HTERT RPE-1 (cell line): Measurements from ENCODE around the gene TIMM9.
"Not testable (repeated sequence)": the region's sequence is repeated elsewhere in the genome, so short reads cannot be mapped to it uniquely, and the experiment has no call there.

Source experiments
- in situ Hi-C: fragments of 300-500 bp; cut with MboI; formaldehyde crosslinking; loops from 4 replicates; pipeline ENCODE4 v1.14.3; 2020; ENCODE audit warnings: low sequenced_read_pairs

The TIMM9 gene, protein sequence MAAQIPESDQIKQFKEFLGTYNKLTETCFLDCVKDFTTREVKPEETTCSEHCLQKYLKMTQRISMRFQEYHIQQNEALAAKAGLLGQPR

DNA sequence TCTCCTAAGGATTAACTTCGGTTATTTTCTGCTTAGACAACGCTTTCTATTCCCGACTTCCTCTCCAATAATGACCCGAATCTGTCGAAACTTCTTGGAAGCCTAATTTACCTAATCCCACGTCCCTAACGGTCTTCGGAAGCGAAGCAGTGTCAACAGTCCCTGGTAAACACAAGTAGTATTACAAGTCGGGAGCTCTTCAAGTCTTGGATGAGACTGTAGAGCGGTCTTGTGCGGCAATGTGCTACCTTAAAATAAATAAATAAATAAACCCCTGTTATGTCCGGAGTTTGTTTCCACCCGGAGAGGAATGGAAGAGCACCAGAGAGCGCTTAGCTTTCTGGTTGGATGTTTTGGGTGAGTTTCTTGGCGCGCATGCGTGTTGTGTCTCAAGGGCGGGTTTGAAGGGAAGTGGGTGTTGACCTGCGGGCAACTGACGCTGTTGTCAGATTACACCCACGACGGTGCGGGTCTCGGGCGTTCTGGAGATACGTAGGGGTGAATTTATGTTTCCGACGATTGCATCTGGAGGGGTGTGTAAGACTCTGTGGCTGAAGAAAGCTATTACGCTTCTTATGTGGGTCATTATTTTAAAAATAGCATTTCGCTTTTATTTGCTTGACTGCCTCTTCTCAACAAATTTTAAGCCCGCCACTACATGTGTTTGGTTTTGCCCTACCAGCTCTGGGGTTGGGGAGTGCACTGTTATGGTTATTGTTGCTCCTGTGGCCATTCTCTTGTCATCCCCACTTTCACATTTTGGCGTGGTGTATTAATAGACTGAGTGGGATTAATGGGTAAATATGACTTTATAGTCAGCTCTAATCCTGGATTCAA is at the start of gene TIMM9, which contains the start of gene KIAA0586:
TIMM9 (minus strand) TSS at position 251 of the 837 bp plus-strand sequence. CDS start 15,586 bp downstream, outside the sequence.
KIAA0586 (plus strand) TSS at position 439 of the 837 bp plus-strand sequence. CDS start 546 bp downstream, outside the sequence.
- in situ Hi-C loops = no loop called here

DNA sequence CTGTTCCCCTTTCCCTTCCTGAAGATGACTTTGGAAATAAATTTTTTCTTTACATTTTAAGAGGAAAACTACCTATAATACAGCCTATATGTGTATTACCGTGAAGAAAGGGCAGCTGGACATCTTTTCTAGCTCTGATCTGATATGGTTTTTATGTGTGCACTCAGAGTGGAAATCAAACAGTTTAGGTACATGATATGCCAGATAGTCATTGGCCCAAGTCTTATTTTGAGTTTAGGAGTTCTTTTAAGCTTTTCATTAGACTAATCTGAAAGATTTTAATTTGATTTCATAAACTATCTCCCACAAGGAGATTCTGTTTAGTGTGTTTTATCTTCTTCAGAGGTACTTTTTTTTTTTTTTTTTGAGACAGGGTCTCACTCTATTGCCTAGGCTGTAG is 49.0 kb upstream of the TIMM9 start:
- in situ Hi-C loops = no loop called here

DNA sequence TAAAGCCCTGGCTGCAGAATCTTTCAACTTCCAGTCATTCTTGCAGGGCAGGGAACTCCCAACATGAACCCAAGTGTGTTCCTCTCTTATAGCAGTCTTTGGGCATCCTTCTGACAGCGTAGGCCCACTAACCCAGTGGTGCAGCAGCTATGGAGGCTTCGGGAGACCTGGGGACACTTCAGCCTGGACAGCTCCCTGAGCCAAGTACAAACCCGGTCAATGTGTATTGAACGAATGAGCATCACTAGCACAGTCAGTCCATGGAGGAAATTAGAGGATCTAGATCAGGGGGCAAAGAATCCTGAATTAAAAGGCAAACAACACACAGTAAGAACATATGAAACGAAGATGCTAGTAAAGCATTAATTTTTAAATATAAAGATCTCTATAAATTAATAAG is 42.0 kb upstream of the TIMM9 start:
- in situ Hi-C loops = no loop called here

DNA sequence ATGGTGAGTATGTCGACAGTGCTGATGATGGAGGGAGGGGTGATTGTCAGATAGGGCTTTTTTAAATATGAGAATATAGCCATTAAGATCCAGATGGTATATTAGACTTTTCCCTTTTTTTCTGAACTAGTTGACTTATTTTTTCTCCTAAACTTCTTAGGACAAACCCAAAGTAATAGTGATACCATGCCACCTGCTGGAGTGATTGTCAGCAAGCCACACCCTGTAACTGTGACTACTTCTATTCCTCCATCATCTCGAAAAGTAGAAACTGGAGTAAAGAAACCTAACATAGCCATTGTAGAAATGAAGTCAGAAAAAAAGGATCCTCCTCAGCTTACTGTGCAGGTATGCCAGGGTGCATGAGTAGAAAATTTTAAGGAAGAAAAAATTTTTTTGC is 40.2 kb upstream of the TIMM9 start:
- in situ Hi-C loops = no loop called here

DNA sequence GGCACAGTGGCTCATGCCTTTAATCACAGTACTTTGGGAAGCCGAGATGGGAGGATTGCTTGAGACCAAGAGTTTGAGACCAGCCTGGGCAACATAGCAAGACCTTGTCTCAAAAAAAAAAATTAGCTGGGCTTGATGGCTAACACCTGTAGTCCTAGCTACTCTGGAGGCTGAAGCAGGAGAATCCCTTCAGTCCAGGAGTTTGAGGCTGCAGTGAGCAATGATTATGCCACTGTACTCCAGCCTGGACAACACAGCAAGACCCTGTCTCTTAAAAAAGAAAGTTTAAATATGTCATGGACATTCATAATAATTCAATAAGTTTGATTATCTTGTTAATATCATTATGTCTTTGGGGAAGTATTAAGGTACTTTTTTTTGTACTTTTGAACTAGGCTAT is 39.1 kb upstream of the TIMM9 start:
- in situ Hi-C loops = no loop called here

DNA sequence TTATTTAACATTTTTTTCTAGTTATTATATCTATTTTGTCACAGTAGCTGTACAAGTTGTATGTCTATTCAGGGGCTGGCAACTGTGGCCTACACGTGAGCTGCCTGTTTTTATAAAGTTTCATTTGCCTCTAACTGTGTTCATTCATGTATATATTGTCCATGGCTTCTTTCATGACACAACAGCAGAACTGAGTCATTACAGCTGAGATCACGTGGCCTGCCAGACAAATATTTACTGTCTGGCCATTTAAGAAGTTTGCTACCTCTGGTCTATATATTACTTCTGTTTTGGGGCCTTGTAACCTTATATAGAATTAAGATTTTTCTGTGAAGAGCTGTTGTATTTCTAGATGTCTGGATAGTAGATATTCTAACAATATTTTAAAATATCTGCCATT is 38.1 kb upstream of the TIMM9 start:
- in situ Hi-C loops = no loop called here

DNA sequence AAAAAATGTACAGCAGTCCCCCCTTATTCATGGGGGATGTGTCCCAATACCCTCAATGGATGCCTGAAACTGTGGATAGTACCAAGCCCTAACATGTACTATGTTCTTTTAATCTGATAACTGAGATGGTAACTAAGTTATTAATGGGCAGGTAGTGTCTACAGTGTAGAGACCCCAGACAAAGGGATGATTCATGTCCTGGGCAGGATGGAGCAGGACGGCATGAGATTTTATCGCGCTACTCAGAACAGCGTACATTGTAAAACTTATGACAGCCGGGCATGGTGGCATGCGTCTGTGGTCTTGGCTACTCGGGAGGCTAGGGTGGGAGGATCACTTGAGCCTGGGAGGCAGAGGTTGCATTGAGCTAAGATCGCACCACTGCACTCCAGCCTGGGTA is 37.3 kb upstream of the TIMM9 start:
- in situ Hi-C loops = no loop called here

DNA sequence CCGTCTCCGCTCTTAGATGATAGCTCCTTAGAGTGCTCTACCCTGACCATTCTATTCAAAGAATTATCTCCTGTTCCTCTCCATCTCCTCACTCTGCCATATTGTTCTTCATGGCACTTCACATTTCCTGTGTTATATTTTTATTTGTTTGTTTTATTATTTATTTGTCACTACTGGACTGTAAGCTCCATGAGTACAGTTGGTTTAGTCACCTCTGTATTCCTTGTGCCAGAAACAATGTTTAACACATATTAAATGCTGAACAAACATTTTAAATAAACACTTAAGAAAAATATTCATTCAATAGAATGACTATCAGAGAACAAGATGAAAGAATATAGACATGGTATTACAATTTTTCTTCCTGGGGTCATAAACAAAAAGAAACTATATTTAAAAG is 35.8 kb upstream of the TIMM9 start:
- in situ Hi-C loops = no loop called here

DNA sequence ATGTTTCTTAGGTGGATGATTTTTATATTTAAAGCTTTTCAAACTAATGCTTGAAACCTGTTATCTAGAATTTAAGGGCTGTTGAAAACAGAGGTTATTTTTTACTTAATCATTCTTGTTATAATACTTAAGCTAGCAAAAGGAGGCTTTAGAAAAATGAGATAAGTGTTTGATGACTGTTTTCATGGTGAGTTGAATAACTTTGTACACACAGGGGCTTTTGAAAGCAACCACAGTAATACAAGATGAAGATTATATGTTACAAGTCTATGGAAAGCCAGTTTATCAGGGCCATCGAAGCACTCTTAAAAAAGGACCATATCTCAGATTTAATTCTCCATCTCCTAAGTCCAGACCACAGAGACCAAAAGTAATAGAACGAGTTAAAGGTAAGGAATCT is 33.4 kb upstream of the TIMM9 start:
- in situ Hi-C loops = no loop called here

DNA sequence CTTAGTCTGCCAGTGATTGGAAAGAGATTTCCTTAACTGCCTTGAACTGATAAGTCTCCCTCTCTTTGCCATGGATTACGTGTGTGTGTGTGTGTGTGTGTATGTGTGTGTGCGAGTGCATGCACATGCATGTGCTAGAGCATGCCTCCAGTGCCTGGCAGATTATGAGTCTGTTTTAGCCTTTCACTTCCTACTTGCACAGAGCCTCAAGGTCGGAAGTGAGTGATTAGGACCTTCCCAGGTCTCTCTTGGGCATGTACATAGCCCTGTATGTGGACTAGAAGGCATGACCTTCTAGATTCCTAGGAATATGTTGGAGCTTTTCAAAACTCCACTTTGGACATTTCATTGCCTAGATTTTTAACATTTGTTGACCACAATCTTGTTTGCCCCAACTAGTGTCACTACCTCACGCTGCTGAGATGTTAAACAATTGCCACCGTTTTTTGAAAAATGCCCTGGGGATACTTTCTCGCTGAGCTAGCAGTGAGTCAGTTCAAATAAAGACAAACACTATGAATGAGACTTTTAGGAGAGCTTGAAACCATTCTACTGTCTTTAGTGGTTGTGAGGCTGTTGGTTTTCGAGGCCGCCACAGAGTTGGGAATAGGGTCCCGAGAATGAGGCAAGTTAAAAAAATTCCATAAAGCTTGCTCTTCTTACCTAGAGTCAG is 28.4 kb upstream of the TIMM9 start:
- in situ Hi-C loops = no loop called here

DNA sequence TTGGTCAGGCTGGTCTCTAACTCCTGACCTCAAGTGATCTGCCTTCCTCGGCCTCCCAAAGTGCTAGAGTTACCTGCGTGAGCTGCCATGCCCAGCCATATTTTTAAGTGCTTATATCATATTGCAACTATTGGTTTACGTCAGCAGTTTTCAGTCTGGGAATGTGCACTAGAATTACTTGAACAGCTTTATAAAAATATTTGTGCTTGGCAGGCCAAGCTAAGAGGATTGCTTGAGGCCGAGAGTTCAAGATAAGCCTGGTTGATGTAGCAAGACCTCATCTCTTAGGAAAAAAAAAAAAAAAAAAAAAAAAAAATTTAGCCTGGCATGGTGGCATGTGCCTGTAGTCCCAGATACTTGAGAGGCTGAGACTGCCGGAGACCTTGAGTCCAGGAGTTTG is 17.3 kb upstream of the TIMM9 start:
- in situ Hi-C loops = no loop called here

DNA sequence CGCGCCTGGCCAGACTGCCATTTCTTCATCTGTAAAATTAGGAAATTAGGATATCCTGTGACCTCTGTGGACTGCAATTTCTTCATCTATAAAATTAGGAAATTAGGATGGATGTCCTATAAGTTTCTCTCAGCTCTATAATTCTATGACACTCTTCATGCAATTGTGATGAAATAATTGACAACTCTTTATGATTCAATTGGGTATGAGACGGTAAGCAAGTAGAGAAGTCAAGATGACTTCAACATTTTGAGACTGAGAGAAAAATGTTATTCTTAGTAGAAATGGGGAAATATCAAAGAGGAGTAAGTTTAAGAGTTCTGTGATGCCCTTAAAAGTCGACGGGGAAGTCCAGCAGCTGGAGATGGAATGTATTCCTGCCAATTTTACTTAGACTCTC is 12.1 kb upstream of the TIMM9 start:
- in situ Hi-C loops = no loop called here

DNA sequence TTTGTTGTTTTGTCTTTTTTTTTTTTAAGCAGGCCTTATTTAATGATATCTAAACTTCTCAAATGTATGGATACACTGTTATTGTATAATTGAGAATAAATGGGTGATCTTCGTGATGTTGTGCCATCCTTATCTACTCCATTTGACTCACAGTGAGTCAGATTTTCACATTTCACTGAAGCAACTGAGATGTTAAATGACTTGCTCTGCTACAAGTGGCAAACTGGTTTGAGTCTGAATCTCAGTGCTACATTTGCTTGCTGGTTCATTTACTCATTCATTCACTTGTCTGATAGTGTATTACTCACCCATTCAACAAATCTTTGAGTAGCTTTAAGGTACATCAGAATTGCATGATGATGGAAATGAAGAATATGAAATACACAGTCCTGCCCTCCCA is 2.8 kb upstream of the TIMM9 start:
- in situ Hi-C loops = no loop called here

DNA sequence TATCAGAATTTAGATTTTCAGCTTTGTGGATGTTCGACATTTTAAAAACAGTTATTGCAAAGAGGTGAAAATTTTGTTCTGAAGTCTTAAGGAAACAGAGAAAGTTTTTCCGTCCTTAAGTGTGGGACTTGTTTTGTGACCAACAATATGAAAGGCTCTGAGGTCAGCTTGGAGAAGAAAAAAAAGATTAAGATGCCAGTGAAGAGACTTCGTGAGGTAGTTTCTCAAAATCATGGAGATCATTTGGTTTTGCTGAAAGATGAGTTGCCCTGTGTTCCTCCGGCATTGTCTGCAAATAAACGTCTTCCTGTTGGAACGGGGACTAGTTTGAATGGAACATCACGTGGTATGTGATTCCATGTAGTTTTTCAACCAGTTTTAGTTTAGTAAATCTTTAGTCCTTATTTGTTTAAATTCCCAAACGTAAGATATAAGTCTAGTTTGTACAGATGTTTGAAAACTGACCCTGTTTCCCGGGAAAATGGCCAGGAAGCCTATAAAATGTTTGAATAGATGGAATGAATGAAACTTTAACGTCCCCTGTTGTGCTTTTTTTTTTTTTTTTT is 870 bp upstream of the TIMM9 start:
- in situ Hi-C loops = no loop called here

DNA sequence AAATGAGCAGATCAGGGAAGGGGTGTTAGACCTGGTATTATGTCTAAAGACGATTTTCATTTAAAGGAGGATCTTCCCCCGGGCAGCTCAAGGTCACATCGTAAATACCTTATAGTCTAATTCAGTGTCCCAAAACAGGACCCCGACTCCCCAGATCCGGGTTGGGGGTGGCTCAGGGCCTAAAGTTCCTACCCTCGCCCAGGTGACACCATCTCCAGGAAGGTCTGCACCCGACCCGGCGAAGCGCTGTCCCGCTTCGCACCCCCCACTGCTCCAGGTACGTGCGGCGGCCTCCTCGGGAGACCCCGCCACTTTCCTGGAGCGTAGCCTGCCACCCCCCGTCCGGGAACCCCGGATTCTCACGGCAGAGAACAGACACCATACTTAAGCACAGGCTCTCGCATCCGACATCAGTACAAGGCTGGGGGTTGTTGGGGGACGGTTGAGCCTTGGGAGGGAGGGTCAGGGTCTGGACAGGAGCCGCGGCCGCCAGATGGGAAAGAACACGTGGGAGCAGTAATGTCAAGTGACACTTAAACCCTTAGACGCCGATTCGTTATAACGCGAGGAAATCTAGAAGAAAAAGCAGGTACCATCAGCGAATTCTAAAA is 556 bp downstream of the TIMM9 start:
- in situ Hi-C loops = no loop called here

DNA sequence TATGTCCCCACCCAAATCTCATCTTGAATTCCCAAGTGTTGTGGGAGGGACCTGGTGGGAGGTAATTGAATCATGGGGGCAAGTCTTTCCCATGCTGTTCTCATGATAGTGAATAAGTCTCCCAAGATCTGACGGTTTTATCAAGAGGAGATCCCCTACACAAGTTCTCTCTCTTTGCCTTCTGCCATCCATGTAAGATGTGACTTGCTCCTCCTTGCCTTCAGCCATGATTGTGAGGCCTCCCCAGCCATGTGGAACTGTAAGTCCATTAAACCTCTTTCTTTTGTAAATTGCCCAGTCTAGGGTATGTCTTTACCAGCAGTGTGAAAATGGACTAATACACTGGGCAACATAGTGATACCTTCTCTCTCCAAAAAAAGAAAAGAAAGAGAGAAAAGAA is 10.4 kb downstream of the TIMM9 start:
- in situ Hi-C loops = not testable (repeated sequence)

DNA sequence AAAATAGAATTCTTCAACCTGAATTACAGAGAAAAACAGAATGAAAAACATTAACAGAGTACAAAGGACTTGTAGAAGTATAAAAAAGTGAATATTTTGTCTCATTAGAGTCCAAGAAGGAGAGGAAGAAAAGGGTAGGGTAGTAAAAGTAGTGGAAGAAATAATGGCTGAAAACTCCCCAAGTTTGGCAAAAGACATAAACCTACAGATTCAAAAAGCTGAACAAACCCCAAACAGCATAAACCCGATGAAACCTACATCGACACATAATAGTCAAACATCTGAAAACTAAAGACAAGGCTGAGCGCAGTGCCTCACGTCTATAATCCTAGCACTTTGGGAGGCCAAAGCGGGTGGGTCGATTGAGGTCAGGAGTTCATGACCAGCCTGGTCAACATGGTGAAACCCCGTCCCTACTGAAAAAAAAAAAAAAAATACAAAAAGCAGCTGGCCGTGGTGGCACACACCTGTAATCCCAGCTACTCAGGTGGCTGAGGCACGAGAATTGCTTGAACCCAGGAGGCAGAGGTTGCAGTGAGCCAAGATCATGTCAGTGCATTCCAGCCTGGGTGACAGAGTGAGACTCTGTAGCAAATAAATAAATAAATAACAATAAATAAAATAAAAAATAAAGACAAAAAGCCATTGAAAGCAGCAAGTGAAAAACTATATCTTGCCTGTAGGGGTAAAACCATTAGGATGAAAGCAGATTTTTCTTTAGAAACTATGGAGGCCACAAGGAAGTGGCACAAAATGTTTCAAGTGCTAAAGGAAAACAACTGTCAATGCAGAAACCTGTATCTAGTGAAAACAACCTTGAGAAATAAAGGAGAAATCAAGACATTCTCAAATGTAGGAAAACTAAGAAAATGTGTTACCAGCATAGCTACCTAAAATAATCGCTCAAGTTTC is 11.4 kb downstream of the TIMM9 start:
- in situ Hi-C loops = no loop called here

DNA sequence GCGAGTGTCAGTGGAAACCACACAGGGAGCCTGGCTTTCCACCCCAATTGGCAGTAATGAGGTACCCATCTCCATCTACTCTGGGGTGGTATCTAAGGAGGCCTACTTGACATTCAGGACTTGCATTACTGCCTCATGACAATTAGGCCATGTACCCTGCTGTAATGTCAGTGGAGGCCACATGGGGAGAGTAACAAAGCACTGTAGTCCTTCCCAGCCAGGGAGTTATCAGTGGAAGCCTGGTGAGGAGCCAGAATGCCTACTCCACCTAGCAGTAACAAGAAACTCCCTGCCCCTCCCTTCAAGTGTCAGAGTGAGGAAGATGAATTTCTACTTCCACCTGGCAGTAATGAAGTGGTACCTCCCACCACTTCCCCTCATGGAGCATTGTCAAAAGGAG is 12.5 kb downstream of the TIMM9 start:
- in situ Hi-C loops = no loop called here

DNA sequence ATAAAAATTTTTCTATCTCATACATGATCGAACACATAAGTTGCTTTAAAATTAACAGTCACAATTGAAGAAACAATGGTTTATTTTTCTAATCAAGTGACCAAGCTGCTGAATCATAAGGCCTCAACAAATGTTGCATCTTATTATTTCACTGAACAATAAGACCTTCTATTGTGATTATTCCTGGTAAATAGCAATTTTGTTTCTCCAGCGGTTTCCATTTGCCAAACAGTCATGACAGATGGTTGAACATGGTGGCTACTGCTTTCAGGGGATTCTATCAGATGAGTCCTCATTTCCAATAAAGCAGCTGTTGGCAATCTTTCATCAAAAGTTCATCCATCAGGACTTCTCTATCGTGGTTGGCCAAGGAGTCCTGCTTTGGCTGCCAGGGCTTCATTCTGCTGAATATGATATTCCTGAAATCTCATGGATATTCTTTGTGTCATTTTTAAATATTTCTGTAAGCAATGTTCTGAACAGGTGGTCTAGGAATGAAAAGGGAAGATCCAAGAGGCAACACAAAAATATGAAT is 18.6 kb downstream of the TIMM9 start:
- in situ Hi-C loops = no loop called here

DNA sequence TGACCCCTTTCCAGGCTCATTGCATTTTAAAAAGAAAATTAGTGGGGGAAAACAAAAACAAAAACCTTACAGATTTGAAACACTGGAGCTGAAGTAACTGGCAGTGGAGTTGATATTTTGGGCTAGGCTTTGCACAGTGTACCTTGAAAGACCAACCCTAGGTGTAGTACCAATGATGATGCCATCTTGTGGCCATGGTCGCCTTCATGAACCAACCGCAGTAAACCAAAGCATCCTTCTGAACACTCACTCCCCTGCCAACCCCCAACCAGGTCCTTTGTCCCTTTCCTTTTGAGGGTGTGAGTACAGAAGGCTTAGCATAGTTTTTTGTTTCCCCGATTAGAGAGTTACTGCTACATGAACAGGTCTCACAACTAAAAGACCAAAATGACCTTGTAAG is 25.7 kb downstream of the TIMM9 start:
- in situ Hi-C loops = no loop called here
